Activated T-cell treated with anti-CD3 and anti-CD28 coated beads, Interleukin-2, amount 50 U/mL, for 48 hours (primary cell): ENCODE data around the gene IDUA.
"Not testable (repeated sequence)": the region's sequence is repeated elsewhere in the genome, so short reads cannot be mapped to it uniquely, and the experiment has no call there.

Source experiments
- DNase-seq, 2 experiments: peaks; one replicate each; pipeline ENCODE4 v3.0.0-alpha.2; 2020

IDUA gene

GRCh38 chr4:967113-968104 lies 19.4 kb upstream of the IDUA start:
- no peak for DNase-seq

GRCh38 chr4:968221-968620 lies 18.6 kb upstream of the IDUA start:
- no peak for DNase-seq

- DNase-seq, result no peak
These were observed 18.0 kb upstream of the IDUA start for GRCh38 chr4:968621-969394.

GRCh38 chr4:970046-970745 lies 16.6 kb upstream of the IDUA start:
- DNase-seq, result peak in 1 of 2 experiments; percentile 25

GRCh38 chr4:970854-971520 lies 15.9 kb upstream of the IDUA start:
- DNase-seq, result no peak

GRCh38 chr4:971666-972500 lies 15.0 kb upstream of the IDUA start:
- DNase-seq, result no peak

- DNase-seq, result peak; percentile 62 to 70
These were observed 14.0 kb upstream of the IDUA start for GRCh38 chr4:972651-973424.

GRCh38 chr4:973431-974397 lies 13.1 kb upstream of the IDUA start, which contains the start of gene DGKQ:
Gene DGKQ, minus strand, starts transcription at chr4:973569. Its CDS starts 87 bp downstream, at chr4:973482.
- peak; percentile 93 for DNase-seq

- no peak for DNase-seq
These were observed 12.2 kb upstream of the IDUA start for GRCh38 chr4:974668-975067.

GRCh38 chr4:976016-976415 lies 10.8 kb upstream of the IDUA start:
- not testable (repeated sequence) for DNase-seq

- DNase-seq, result no peak
These were observed 7.7 kb upstream of the IDUA start for GRCh38 chr4:978957-979701.

- DNase-seq, result no peak
These were observed 4.6 kb upstream of the IDUA start for GRCh38 chr4:982291-982690.

- no peak for DNase-seq
These were observed 4.0 kb upstream of the IDUA start for GRCh38 chr4:982814-983213.

- no peak for DNase-seq
These were observed 2.3 kb upstream of the IDUA start for GRCh38 chr4:984336-985054.

- DNase-seq, result peak; percentile 76 to 85
These were observed 1.6 kb upstream of the IDUA start for GRCh38 chr4:985123-985830.

- DNase-seq, result no peak
These were observed 391 bp upstream of the IDUA start for GRCh38 chr4:986428-986878.
